ENCODE measurements around the gene FZR1.

- no peak for TF ChIP-seq CTCF (IDR thresholded peaks at IDR 0.05)
- TF ChIP-seq POLR2A (IDR thresholded peaks at IDR 0.05) = no peak
- TF ChIP-seq POLR2AphosphoS5 (IDR thresholded peaks at IDR 0.05) = no peak
- no peak for TF ChIP-seq EP300 (IDR thresholded peaks at IDR 0.05; ENCODE audit: low read depth)
Observed at GRCh38 chr19:3554254-3555083, 48.4 kb downstream of the FZR1 start.

Data from transverse colon (tissue), 4 donors.